Activated naive CD4-positive, alpha-beta T cell treated with anti-CD3 and anti-CD28 coated beads, Interleukin-2, amount 50 U/mL, for 72 hours (primary cell): ENCODE data around the gene EPB41L2. TPM values are rescaled to one million over a fixed set of nuclear protein-coding genes. Genes with fewer than 3 reads are reported as not detected.

ENCODE experiments used
- ATAC-seq, 2 donors: fragments of 150-1000 bp; cut with Tn5 transposase; 2 replicates each; pipeline ENCODE4 v1.10.0; 2021; ENCODE audit warnings: mild to moderate bottlenecking in 2 of 2, moderate library complexity in 2 of 2
- DNase-seq, 2 donors: peaks; one replicate each; pipeline ENCODE4 v3.0.0; 2021 to 2022; ENCODE audit warnings: low spot score in 2 of 2
- H3K27ac Mint-ChIP-seq, 2 donors: one replicate each; pipeline ENCODE4 v1.8.0; 2022; ENCODE audit warnings: mild to moderate bottlenecking in 2 of 2, mixed read lengths in 2 of 2
- H3K36me3 Mint-ChIP-seq, 2 donors: one replicate each; pipeline ENCODE4 v1.8.0; 2022; ENCODE audit warnings: mixed read lengths in 2 of 2
- H3K9me3 Mint-ChIP-seq, 2 donors: one replicate each; pipeline ENCODE4 v1.8.0; 2022; ENCODE audit warnings: mixed read lengths in 2 of 2
- total RNA-seq, 2 donors: library from RNA; stranded (reverse); gene quantifications; one replicate each; pipeline ENCODE4 v1.2.3, GENCODE V29; 2022

The EPB41L2 gene
- total RNA-seq, 2 donors from 2014 or later: 25.6 to 41.8 TPM

GRCh38 chr6:130903007-130903406 is 160.0 kb downstream of the EPB41L2 start:
- ATAC-seq (no peak), DNase-seq (no peak)
- H3K27ac Mint-ChIP-seq: peak overlapping the region in 1 of 2 donors; percentile 13
- no peaks in the 10 kb centered on the region for H3K9me3 Mint-ChIP-seq
- no peaks in the 10 kb centered on the region for H3K36me3 Mint-ChIP-seq

GRCh38 chr6:130900913-130901312 is 162.1 kb downstream of the EPB41L2 start:
- Mint-ChIP-seq H3K36me3 (no peaks in the 10 kb centered on the region), H3K27ac (no peak overlapping the region), H3K9me3 (no peaks in the 10 kb centered on the region)
- no peak for ATAC-seq
- DNase-seq: no peak

- Mint-ChIP-seq H3K36me3 (no peaks in the 10 kb centered on the region), H3K27ac (no peak overlapping the region), H3K9me3 (no peaks in the 10 kb centered on the region)
- DNase-seq (no peak), ATAC-seq (no peak)
Observed at GRCh38 chr6:130896249-130896648, 166.8 kb downstream of the EPB41L2 start.

- DNase-seq (no peak), ATAC-seq (no peak)
- Mint-ChIP-seq H3K27ac (no peak overlapping the region), H3K36me3 (no peaks in the 10 kb centered on the region), H3K9me3 (no peaks in the 10 kb centered on the region)
Observed at GRCh38 chr6:130895516-130895915, 167.5 kb downstream of the EPB41L2 start.

- peak overlapping the region in 1 of 2 donors; percentile 31 for H3K27ac Mint-ChIP-seq
- H3K36me3 Mint-ChIP-seq: no peaks in the 10 kb centered on the region
- no peaks in the 10 kb centered on the region for H3K9me3 Mint-ChIP-seq
- ATAC-seq (no peak), DNase-seq (no peak)
Observed at GRCh38 chr6:130893766-130894165, 169.3 kb downstream of the EPB41L2 start.

GRCh38 chr6:130893277-130893676 is 169.8 kb downstream of the EPB41L2 start:
- H3K9me3 Mint-ChIP-seq: no peaks in the 10 kb centered on the region
- DNase-seq (no peak), ATAC-seq (no peak)
- H3K36me3 Mint-ChIP-seq: no peaks in the 10 kb centered on the region
- no peak overlapping the region for H3K27ac Mint-ChIP-seq

- no peak for ATAC-seq
- Mint-ChIP-seq H3K27ac (no peak overlapping the region), H3K9me3 (no peaks in the 10 kb centered on the region), H3K36me3 (no peaks in the 10 kb centered on the region)
- DNase-seq: no peak
Observed at GRCh38 chr6:130890521-130890971, 172.5 kb downstream of the EPB41L2 start.

GRCh38 chr6:130889423-130889822 is 173.6 kb downstream of the EPB41L2 start:
- no peak overlapping the region for H3K27ac Mint-ChIP-seq
- DNase-seq: no peak

GRCh38 chr6:130888246-130888645 is 174.8 kb downstream of the EPB41L2 start:
- DNase-seq (no peak), ATAC-seq (no peak)
- Mint-ChIP-seq H3K36me3 (no peaks in the 10 kb centered on the region), H3K9me3 (no peaks in the 10 kb centered on the region), H3K27ac (no peak overlapping the region)

More at GRCh38 chr6:130889423-130889822, 173.6 kb downstream of the EPB41L2 start:
- no peak for ATAC-seq
- H3K9me3 Mint-ChIP-seq: no peaks in the 10 kb centered on the region
- no peaks in the 10 kb centered on the region for H3K36me3 Mint-ChIP-seq

GRCh38 chr6:130886966-130887365 is 176.1 kb downstream of the EPB41L2 start:
- DNase-seq: no peak
- Mint-ChIP-seq H3K9me3 (no peaks in the 10 kb centered on the region), H3K27ac (no peak overlapping the region), H3K36me3 (no peaks in the 10 kb centered on the region)
- no peak for ATAC-seq

- peak overlapping the region in 1 of 2 donors; percentile 8 for H3K27ac Mint-ChIP-seq
- peak; percentile 76 to 87 for ATAC-seq
- no peaks in the 10 kb centered on the region for H3K9me3 Mint-ChIP-seq
- H3K36me3 Mint-ChIP-seq: no peaks in the 10 kb centered on the region
- DNase-seq: peak in 1 of 2 donors; percentile 69
Observed at GRCh38 chr6:130885392-130886192, 177.5 kb downstream of the EPB41L2 start.

- ATAC-seq (no peak), DNase-seq (no peak)
- Mint-ChIP-seq H3K9me3 (no peaks in the 10 kb centered on the region), H3K27ac (no peak overlapping the region), H3K36me3 (no peaks in the 10 kb centered on the region)
Observed at GRCh38 chr6:130882370-130882769, 180.7 kb downstream of the EPB41L2 start.

GRCh38 chr6:130879826-130880225 is 183.2 kb downstream of the EPB41L2 start:
- DNase-seq (no peak), ATAC-seq (no peak)
- Mint-ChIP-seq H3K9me3 (no peaks in the 10 kb centered on the region), H3K36me3 (no peaks in the 10 kb centered on the region), H3K27ac (no peak overlapping the region)

- ATAC-seq (no peak), DNase-seq (no peak)
- Mint-ChIP-seq H3K27ac (no peak overlapping the region), H3K9me3 (no peaks in the 10 kb centered on the region), H3K36me3 (no peaks in the 10 kb centered on the region)
Observed at GRCh38 chr6:130873746-130874145, 189.3 kb downstream of the EPB41L2 start.

- ATAC-seq: peak; percentile 29 to 52
- Mint-ChIP-seq H3K36me3 (no peaks in the 10 kb centered on the region), H3K27ac (no peak overlapping the region), H3K9me3 (no peaks in the 10 kb centered on the region)
- peak in 1 of 2 donors; percentile 74 for DNase-seq
Observed at GRCh38 chr6:130872250-130873095, 190.6 kb downstream of the EPB41L2 start.

- H3K27ac Mint-ChIP-seq: no peak overlapping the region
- H3K9me3 Mint-ChIP-seq: no peaks in the 10 kb centered on the region
- DNase-seq (no peak), ATAC-seq (no peak)
- no peaks in the 10 kb centered on the region for H3K36me3 Mint-ChIP-seq
Observed at GRCh38 chr6:130870179-130870880, 192.7 kb downstream of the EPB41L2 start.

- Mint-ChIP-seq H3K36me3 (no peaks in the 10 kb centered on the region), H3K9me3 (no peaks in the 10 kb centered on the region), H3K27ac (no peak overlapping the region)
- DNase-seq (no peak), ATAC-seq (no peak)
Observed at GRCh38 chr6:130869681-130870080, 193.4 kb downstream of the EPB41L2 start.
